ENCODE results near the gene PCDHA3.
"Not testable (repeated sequence)": the region's sequence is repeated elsewhere in the genome, so short reads cannot be mapped to it uniquely, and the experiment has no call there.

Gene PCDHA3

DNA sequence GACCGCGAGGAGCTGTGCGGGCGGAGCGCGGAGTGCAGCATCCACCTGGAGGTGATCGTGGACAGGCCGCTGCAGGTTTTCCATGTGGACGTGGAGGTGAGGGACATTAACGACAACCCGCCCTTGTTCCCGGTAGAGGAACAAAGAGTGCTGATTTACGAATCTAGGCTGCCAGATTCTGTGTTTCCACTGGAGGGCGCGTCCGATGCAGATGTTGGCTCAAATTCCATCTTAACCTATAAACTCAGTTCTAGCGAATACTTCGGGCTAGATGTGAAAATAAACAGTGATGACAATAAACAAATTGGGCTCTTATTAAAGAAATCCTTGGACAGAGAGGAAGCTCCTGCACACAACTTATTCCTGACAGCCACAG, 27.5 kb downstream of the PCDHA3 start:
- DNase-seq (no peak), ATAC-seq (replicated peaks) (no peak)
- Mint-ChIP-seq H3K4me1 (ENCODE audit: low read depth in 2 of 2) (no peaks in the 10 kb centered on the region), H3K36me3 (ENCODE audit: insufficient read depth) (no peaks in the 10 kb centered on the region), H3K27me3 (peaks cover 24 to 31% of the 10 kb centered on the region in 2 donors), H3K27ac (no peak overlapping the region), H3K9me3 (no peaks in the 10 kb centered on the region), H3K4me3 (no peak overlapping the region)

DNA sequence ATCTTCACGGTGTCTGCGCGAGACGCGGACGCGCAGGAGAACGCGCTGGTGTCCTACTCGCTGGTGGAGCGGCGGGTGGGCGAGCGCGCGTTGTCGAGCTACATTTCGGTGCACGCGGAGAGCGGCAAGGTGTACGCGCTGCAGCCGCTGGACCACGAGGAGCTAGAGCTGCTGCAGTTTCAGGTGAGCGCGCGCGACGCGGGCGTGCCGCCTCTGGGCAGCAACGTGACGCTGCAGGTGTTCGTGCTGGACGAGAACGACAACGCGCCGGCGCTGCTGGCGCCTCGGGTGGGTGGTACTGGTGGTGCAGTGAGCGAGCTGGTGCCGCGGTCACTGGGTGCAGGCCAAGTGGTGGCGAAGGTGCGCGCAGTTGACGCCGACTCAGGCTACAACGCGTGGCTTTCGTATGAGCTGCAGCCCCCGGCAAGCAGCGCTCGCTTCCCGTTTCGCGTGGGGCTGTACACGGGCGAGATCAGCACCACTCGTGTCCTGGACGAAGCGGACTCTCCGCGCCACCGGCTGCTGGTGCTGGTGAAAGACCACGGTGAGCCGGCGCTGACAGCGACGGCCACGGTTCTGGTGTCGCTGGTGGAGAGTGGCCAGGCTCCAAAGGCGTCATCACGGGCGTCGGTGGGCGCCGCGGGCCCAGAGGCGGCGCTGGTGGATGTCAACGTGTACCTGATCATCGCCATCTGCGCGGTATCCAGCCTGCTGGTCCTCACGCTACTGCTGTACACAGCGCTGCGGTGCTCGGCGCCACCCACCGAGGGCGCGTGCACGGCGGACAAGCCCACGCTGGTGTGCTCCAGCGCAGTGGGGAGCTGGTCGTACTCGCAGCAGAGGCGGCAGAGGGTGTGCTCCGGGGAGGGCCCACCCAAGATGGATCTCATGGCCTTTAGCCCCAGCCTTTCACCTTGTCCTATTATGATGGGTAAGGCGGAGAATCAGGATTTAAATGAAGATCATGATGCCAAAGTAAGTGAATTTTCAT, 28.9 kb downstream of the PCDHA3 start:
- not testable (repeated sequence) for ATAC-seq (replicated peaks); H3K9me3 Mint-ChIP-seq; H3K4me3 Mint-ChIP-seq; H3K27ac Mint-ChIP-seq; H3K36me3 Mint-ChIP-seq (ENCODE audit: insufficient read depth); H3K4me1 Mint-ChIP-seq (ENCODE audit: low read depth in 2 of 2); DNase-seq
- peaks cover 24 to 43% of the 10 kb centered on the region in 2 donors for H3K27me3 Mint-ChIP-seq

DNA sequence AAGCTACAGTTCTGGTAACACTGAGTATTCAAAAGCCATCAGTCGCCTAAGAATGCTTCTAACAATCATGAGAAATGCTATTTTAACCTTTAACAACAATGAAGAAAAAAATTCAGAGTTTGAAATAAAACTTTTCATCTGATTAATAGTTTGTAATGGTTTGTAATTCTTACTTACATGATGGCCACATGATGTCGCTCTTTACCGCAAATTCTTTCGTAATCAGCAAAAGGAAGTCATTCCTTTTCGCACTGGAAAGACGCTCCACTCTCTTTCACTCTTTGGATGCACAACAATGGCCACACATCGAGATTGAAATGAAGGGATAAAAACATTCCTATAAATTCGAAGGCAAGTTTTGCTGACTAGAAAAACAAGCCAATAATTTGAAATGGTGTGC, 33.1 kb downstream of the PCDHA3 start, which contains the start of gene PCDHA7:
Gene PCDHA7, plus strand, starts transcription at position 277 of the 400 bp plus-strand sequence. Its CDS starts 115 bp downstream, at position 392.
- Mint-ChIP-seq H3K4me1 (ENCODE audit: low read depth in 2 of 2) (no peaks in the 10 kb centered on the region), H3K27me3 (peaks cover 15 to 24% of the 10 kb centered on the region in 2 donors), H3K9me3 (no peaks in the 10 kb centered on the region)

DNA sequence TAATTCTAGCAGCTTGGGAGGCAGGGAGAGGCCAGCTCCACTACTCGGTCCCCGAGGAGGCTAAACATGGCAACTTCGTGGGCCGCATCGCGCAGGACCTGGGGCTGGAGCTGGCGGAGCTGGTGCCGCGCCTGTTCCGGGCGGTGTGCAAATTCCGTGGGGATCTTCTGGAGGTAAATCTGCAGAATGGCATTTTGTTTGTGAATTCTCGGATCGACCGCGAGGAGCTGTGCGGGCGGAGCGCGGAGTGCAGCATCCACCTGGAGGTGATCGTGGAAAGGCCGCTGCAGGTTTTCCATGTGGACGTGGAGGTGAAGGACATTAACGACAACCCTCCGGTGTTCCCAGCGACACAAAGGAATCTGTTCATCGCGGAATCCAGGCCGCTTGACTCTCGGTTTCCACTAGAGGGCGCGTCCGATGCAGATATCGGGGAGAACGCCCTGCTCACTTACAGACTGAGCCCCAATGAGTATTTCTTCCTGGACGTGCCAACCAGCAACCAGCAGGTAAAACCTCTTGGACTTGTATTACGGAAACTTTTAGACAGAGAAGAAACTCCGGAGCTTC, 33.7 kb downstream of the PCDHA3 start:
- not testable (repeated sequence) for H3K27ac Mint-ChIP-seq, DNase-seq, H3K9me3 Mint-ChIP-seq

More for the DNA sequence above, 33.1 kb downstream of the PCDHA3 start, which contains the start of gene PCDHA7:
- DNase-seq (no peak), ATAC-seq (replicated peaks) (no peak)
- H3K27ac Mint-ChIP-seq, result no peak within 1 kb of the TSS
- H3K4me3 Mint-ChIP-seq, result no peak within 1 kb of the TSS
- no peaks in the 10 kb centered on the region for H3K36me3 Mint-ChIP-seq (ENCODE audit: insufficient read depth)

DNA sequence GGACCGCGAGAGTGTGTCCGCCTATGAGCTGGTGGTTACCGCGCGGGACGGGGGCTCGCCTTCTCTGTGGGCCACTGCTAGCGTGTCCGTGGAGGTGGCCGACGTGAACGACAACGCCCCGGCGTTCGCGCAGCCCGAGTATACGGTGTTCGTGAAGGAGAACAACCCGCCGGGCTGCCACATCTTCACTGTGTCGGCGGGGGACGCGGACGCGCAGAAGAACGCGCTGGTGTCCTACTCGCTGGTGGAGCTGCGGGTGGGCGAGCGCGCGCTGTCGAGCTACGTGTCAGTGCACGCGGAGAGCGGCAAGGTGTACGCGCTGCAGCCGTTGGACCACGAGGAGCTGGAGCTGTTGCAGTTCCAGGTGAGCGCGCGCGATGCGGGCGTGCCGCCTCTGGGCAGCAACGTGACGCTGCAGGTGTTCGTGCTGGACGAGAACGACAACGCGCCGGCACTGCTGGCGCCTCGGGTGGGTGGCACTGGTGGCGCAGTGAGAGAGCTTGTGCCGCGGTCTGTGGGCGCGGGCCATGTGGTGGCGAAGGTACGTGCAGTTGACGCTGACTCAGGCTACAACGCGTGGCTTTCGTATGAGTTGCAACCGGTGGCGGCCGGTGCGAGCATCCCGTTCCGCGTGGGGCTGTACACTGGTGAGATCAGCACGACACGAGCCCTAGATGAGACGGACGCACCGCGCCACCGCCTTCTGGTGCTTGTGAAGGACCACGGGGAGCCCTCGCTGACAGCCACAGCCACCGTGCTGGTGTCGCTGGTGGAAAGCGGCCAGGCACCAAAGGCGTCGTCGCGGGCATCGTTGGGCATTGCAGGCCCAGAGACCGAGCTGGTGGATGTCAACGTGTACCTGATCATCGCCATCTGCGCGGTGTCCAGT, 35.0 kb downstream of the PCDHA3 start:
- no peak for ATAC-seq (replicated peaks)
- Mint-ChIP-seq H3K27ac (no peak overlapping the region), H3K36me3 (ENCODE audit: insufficient read depth) (no peaks in the 10 kb centered on the region), H3K9me3 (no peaks in the 10 kb centered on the region), H3K27me3 (peaks cover 24 to 30% of the 10 kb centered on the region in 2 donors), H3K4me1 (ENCODE audit: low read depth in 2 of 2) (no peaks in the 10 kb centered on the region), H3K4me3 (no peak overlapping the region)
- DNase-seq, result no peak

More for the DNA sequence above, 33.7 kb downstream of the PCDHA3 start:
- not testable (repeated sequence) for H3K36me3 Mint-ChIP-seq (ENCODE audit: insufficient read depth); H3K4me3 Mint-ChIP-seq; H3K4me1 Mint-ChIP-seq (ENCODE audit: low read depth in 2 of 2); ATAC-seq (replicated peaks)
- peaks cover 16 to 28% of the 10 kb centered on the region in 2 donors for H3K27me3 Mint-ChIP-seq

DNA sequence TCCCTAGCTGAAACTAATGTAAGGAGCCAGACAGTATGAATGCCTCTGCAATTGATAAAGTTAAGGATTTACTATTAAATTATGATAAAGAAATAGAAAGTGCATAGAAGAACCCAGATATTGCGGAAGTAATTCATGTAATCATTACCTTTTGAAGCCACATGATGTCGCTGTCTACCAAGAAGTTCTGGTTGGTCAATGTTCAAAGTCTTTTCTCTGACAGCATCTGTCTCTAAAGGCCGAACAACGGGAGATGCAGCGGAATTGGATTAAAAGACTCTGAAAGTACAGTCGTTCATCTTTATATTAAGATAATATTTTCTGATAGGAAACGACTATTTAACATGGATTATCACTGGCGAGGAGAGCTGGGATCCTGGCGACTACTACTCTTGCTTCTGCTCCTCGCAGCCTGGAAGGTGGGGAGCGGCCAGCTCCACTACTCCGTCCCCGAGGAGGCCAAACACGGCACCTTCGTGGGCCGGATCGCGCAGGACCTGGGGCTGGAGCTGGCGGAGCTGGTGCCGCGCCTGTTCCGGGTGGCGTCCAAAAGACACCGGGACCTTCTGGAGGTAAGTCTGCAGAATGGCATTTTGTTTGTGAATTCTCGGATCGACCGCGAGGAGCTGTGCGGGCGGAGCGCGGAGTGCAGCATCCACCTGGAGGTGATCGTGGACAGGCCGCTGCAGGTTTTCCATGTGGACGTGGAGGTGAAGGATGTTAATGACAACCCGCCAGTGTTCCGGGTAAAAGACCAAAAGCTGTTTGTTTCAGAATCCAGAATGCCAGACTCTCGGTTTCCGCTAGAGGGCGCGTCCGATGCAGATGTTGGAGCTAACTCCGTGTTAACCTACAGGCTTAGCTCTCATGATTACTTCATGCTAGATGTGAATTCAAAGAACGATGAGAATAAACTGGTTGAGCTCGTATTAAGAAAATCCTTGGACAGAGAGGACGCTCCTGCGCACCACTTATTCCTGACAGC, 40.4 kb downstream of the PCDHA3 start, which contains the start of gene PCDHA8:
Gene PCDHA8, plus strand, starts transcription at position 210 of the 985 bp plus-strand sequence. Its CDS starts 135 bp downstream, at position 345.
- no peak for DNase-seq
- H3K4me3 Mint-ChIP-seq, result no peak within 1 kb of the TSS
- H3K27ac Mint-ChIP-seq, result no peak within 1 kb of the TSS

DNA sequence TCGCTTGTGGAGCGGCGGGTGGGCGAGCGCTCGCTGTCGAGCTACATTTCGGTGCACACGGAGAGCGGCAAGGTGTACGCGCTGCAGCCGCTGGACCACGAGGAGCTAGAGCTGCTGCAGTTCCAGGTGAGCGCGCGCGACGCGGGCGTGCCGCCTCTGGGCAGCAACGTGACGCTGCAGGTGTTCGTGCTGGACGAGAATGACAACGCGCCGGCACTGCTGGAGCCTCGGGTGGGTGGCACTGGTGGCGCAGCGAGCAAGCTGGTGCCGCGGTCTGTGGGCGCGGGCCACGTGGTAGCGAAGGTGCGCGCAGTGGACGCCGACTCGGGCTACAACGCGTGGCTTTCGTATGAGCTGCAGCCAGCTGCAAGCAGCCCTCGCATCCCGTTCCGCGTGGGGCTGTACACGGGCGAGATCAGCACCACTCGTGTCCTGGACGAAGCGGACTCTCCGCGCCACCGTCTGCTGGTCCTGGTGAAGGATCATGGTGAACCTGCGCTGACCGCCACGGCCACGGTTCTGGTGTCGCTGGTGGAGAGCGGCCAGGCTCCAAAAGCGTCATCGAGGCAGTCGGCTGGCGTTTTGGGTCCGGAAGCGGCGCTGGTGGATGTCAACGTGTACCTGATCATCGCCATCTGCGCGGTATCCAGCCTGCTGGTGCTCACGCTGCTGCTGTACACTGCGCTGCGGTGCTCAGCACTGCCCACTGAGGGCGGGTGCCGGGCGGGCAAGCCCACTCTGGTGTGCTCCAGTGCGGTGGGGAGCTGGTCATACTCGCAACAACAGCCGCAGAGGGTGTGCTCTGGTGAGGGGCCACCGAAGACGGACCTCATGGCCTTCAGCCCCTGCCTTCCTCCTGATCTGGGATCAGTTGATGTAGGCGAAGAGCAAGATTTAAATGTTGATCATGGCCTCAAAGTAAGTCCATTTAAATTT, 42.2 kb downstream of the PCDHA3 start:
- ATAC-seq (replicated peaks) (no peak), DNase-seq (no peak)
- no peaks in the 10 kb centered on the region for H3K4me1 Mint-ChIP-seq (ENCODE audit: low read depth in 2 of 2)
- no peaks in the 10 kb centered on the region for H3K9me3 Mint-ChIP-seq
- peaks cover 23 to 32% of the 10 kb centered on the region in 2 donors for H3K27me3 Mint-ChIP-seq
- H3K4me3 Mint-ChIP-seq, result no peak overlapping the region
- no peaks in the 10 kb centered on the region for H3K36me3 Mint-ChIP-seq (ENCODE audit: insufficient read depth)
- no peak overlapping the region for H3K27ac Mint-ChIP-seq

More for the DNA sequence above, 40.4 kb downstream of the PCDHA3 start, which contains the start of gene PCDHA8:
- H3K27me3 Mint-ChIP-seq, result peaks cover 14 to 15% of the 10 kb centered on the region in 2 donors
- no peak for ATAC-seq (replicated peaks)
- no peaks in the 10 kb centered on the region for H3K36me3 Mint-ChIP-seq (ENCODE audit: insufficient read depth)
- H3K9me3 Mint-ChIP-seq, result no peaks in the 10 kb centered on the region
- no peaks in the 10 kb centered on the region for H3K4me1 Mint-ChIP-seq (ENCODE audit: low read depth in 2 of 2)

DNA sequence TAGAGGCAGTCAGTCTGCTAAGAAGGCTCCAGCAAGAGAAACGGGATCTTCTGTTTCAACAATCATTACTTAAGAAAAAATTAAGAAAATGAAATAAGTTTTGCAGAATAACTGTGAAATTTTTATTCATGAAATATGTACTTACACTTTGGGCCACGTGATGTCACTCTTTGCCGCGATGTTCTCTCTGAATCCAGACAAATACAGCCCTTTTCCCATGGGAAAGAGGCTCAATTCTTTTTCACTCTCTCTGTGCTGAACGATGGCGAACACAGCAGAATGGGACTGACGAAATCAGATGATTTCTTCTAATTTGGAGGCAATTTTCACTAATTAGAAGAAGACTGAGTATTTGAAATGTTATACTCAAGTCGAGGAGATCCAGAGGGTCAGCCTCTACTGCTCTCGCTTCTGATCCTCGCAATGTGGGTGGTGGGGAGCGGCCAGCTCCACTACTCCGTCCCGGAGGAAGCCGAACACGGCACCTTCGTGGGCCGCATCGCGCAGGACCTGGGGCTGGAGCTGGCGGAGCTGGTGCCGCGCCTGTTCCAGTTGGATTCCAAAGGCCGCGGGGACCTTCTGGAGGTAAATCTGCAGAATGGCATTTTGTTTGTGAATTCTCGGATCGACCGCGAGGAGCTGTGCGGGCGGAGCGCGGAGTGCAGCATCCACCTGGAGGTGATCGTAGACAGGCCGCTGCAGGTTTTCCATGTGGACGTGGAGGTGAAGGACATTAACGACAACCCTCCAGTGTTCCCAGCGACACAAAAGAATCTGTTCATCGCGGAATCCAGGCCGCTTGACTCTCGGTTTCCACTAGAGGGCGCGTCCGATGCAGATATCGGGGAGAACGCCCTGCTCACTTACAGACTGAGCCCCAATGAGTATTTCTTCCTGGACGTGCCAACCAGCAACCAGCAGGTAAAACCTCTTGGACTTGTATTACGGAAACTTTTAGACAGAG, 47.6 kb downstream of the PCDHA3 start, which contains the start of gene PCDHA9:
Gene PCDHA9, plus strand, starts transcription at position 244 of the 964 bp plus-strand sequence. Its CDS starts 114 bp downstream, at position 358.
- not testable (repeated sequence) for ATAC-seq (replicated peaks); H3K4me3 Mint-ChIP-seq; H3K4me1 Mint-ChIP-seq (ENCODE audit: low read depth in 2 of 2); DNase-seq; H3K27ac Mint-ChIP-seq; H3K9me3 Mint-ChIP-seq; H3K36me3 Mint-ChIP-seq (ENCODE audit: insufficient read depth)
- peaks cover 14 to 37% of the 10 kb centered on the region in 2 donors for H3K27me3 Mint-ChIP-seq

DNA sequence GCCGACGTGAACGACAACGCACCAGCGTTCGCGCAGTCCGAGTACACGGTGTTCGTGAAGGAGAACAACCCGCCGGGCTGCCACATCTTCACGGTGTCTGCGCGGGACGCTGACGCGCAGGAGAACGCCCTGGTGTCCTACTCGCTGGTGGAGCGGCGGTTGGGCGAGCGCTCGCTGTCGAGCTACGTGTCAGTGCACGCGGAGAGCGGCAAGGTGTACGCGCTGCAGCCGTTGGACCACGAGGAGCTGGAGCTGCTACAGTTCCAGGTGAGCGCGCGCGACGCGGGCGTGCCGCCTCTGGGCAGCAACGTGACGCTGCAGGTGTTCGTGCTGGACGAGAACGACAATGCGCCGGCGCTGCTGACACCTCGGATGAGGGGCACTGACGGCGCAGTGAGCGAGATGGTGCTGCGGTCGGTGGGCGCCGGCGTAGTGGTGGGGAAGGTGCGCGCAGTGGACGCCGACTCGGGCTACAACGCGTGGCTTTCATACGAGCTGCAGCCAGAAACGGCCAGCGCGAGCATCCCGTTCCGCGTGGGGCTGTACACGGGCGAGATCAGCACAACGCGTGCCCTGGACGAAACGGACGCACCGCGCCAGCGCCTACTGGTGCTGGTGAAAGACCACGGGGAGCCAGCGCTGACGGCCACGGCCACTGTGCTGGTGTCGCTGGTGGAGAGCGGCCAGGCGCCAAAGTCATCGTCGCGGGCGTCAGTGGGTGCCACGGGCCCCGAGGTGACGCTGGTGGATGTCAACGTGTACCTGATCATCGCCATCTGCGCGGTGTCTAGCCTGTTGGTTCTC, 49.2 kb downstream of the PCDHA3 start:
- not testable (repeated sequence) for H3K27ac Mint-ChIP-seq; H3K9me3 Mint-ChIP-seq; DNase-seq; H3K4me3 Mint-ChIP-seq; H3K4me1 Mint-ChIP-seq (ENCODE audit: low read depth in 2 of 2); ATAC-seq (replicated peaks); H3K36me3 Mint-ChIP-seq (ENCODE audit: insufficient read depth)
- peaks cover 14 to 39% of the 10 kb centered on the region in 2 donors for H3K27me3 Mint-ChIP-seq
